GM18511 (cell line): ENCODE data around the gene C12orf57.

Experiments used
- ATAC-seq: cut with Tn5 transposase; IDR thresholded peaks from one replicate; pipeline ENCODE4 v1.9.1; 2021; ENCODE audit warnings: mild to moderate bottlenecking, moderate library complexity; ENCODE audit not compliant: unreplicated experiment

Gene C12orf57

DNA sequence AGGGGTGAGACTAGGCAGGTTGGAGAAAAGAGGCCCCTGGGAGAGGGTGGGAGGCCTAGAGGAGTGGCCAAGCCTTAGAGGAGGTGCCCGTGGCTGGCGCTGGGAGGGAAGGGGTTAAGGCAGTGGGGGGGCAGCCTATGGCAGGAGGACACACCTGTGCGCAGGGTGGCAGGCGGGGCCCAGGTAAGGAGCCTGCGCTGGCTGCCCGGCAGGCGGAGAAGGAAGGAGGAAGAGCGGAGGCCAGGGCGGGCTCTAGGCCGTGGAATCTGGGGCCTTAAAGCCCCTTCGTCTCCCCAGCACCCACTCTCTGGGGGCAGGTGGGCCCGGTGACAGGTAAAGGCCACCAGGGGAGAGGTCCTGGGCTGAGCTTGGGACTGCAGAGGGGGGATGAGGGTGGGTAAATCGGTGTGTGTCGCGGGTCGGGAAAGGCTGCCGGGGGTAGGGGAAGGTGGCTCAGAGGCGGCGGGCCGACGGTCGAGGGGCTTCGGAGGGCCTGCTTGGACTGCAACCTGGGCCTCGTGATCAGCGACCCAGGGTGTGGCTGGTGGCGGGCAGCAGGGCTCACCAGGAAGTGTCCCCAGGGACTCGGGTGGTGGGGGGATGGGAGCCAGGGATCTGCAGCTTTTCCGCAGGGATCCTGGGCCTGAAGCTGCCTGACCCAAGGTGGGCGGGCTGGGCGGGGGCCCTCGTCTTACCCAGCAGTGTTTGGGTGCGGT lies 19.4 kb downstream of the C12orf57 start:
- ATAC-seq = no peak

DNA sequence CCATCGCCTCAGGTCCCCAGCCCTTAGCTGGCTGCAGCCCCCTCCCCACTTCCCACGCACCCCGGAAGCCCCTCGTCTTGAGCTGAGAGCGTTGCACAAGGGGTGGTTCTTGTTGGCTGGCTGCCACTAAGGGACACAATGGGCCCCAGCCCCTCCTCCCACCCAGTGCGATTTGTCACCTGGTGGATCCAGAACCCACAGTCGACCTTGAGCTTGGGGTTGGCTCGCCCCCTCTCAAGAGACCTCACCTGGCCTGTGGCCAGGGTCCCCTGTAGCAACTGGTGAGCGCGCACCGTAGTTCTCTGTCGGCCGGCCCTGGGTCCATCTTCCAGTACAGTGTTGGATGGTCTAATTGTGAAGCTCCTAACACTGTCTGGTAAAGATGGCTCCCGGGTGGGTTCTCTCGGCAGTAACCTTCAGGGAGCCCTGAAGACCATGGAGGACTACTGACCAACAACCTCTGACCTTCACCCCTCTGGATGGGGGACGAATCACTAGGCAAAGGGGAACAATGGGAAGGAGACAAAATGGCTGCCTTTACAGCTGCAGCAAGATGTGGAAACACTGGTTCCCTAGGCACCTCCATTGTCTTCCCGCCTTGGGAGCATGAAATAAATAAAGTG lies 20.1 kb downstream of the C12orf57 start:
- no peak for ATAC-seq

DNA sequence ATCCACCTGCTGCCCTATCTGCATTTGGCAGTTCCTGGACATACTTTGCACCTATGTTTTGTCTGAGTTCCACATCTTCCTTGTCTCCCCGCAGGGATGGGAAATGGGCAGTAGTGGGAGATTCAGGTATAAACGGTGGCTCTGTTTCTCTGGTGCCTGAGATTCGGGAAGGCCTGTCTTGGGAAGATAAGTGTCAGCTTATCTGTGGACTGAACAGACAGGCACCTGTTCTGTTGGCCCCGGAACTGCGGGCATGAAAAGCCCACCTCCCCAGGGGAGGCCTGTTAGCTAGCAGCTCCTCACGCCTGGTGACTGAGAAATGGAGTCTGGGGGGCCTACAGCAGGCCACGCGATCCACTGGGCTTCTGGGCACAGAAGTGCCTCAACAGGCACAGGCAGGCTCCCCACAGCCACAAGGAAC lies 20.8 kb downstream of the C12orf57 start:
- no peak for ATAC-seq

DNA sequence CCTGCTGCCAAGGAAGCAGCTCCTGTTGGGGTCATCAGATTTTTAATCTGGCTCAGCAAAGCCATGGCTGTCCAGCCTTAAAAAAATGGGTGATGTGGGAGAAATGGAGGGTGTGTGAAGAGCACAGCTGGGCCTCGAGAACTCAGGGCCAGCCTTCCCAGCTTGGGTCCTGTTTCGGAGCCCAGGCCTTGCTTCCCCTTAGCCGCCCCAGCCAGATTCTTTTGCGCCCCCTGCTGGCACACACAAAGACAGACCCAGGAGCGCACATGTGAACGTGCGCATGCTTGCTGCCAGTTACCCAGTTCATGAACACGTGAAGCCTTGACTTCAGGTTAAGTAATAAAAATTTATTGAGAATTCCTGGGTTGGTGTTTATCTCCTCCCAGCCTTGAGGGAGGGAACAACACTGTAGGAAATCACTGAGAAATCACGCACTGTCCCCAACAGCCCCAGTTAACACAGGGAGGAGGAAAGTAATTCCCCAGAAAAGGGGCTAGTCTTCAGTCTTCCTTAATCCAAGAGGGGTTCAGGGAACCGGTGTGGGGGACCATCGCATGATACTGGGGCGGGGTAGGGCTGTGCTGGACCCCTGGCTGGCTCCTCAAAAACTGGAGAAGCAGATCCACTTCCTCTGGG lies 21.3 kb downstream of the C12orf57 start:
- ATAC-seq = peak; percentile 41

DNA sequence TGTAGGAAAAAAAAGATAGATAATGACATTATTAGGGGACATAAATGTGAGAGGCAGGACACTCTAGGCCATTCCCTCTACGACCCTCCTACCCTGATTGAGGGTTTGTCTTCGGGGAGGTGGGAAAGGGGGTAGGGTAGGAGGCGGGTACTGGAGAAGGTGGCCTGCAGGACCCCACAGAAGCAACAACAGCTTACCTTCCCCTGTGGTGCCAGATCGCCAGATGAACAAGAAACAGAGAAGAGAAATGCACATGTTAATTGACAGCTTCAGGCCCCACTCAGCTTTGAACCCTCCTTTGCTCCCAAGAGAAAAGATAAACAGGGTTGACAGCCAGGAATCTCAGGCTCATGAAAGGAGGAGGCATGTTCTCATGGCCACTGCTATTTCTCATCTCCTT lies 21.9 kb downstream of the C12orf57 start:
- no peak for ATAC-seq

DNA sequence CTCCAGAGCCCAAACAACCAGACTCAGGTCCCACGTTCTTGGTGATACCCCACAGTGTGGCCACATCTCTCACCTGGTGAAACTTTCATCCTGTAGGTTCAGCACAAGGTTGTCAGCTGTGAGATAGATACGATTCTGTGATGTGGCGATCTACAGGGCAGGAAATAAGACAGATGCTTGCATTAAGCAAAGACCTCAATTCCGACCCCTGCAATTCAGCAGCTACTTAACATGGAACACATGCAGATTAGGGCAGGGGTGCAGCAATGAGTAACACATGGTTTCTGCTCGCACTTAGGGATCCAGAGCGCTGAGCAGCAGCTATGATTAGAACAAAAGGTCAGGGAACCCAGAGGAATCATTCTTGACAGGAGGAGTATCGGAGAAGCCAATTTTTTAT lies 22.5 kb downstream of the C12orf57 start:
- no peak for ATAC-seq

DNA sequence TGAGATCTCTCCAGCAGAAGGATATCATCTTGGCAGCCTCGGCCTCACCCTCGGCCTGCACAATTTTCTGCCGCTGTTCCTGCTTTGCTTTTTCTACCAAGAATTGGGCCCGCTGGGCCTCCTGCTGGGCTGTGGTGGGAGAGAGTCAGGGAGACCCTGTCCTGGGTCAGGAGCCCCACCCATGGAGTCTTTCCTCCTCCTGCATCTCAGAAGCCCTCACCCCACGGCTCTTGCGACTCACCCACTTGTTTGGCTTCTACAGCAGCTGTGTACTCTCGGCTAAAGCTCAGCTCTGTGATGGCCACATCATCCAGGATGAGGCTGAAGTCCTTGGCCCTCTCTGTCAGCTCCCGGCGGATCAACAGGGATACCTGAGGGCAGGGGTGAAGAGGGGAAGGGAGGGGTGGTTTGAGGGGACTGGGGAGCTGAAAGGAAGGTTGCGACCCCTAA lies 23.9 kb downstream of the C12orf57 start:
- no peak for ATAC-seq

DNA sequence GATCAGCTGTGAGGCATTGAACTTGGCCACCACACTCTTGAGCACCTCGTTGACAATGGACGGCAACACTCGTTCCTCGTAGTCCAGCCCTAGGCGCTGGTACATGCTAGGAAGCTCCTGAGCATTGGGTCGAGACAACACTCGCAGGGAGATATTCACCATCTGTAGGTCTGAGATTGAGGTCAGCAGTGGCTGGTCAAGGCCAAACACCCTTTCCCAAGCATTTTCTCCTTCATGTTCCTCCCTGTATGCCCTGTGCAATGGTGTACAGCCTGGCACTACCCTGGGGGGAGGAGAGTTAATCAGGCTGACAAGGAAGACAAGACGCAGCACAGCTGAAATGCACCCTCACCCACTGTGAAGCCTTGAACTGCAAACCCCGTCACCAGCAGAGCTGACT lies 24.6 kb downstream of the C12orf57 start:
- ATAC-seq = no peak

DNA sequence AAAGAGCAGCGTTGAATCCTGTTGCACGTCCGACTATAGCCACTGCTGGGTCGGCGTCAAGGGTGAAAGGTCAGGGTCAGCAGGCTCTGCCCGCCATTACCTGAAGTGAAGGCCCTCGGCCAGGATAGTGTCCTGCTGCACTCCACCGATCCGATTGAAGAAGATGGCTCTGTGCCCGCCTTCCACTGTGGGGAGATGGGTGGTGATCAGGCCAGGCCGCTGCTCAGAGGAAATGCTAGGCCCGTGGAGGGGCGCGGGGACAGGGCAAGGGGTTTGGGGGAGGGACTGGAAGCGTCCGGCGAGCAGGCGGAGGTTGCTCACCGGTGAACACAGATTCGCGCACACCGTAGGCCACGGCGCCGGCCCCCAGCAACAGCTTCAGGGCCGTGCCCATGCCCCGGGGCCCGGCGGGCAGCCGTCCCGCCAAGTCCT lies 26.3 kb downstream of the C12orf57 start:
- peak; percentile 38 for ATAC-seq

DNA sequence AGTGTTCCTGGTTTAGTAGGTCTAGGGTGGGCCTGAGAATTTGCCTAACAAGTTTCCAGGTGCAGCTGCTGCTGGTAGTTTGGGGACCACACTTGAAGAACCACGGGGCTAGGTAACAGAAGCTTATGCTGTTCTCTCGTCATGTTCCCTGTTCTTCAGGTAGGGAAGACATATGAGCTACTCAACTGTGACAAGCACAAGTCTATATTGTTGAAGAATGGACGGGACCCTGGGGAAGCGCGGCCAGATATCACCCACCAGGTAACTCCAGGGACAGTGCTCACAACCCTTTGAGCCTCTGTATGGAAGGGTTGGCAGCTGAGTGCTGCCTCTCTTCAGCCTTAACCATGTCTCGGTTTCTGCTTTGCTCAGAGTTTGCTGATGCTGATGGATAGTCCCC lies 30.4 kb downstream of the C12orf57 start:
- no peak for ATAC-seq

DNA sequence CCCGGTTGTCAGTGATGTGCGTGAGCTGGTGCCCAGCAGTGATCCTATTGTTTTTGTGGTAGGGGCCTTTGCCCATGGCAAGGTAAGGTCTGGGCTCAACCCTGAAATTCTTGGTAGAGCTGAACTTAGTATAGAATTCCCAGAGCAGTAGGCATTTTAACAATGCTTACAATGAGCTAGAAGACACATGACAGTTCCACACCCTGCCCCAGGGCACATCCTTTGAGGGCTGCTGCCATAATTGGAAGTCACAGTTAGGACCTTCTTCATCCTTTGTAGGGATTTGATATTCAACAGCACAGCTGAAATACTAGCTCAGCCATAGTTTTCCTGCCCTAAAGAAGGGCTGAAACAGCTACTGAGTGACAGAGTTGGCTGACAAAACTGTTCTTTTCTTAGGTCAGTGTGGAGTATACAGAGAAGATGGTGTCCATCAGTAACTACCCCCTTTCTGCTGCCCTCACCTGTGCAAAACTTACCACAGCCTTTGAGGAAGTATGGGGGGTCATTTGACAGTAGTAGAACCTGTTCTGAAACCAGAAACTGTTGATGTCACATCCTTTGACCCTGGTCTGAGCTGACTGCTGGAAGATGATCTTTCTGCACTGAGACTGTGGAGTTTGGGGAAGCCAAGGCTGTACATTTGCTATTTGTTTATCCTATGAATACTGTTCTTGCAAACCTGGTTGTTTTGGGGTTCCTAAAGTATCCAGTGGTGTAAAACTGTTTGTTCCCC lies 31.6 kb downstream of the C12orf57 start:
- ATAC-seq = no peak

DNA sequence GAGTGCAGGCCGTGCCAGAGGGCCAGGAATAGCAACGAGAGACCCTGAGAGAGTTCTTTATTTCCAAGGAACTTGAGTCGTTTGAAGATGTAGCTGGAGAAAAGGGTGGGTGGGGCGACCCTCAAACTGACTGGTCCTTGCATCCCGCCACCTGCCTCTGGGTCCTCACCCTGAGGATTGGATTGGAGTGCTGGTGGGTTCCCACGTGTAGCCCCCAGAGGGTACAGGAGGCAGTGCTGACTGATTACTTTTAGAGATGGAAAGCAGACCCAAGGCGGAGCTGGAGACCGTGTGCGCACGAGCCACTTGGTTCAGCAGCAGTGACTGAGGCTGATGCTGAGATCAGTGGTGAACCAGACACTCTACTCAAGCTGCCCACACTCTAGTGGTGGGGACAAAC lies 33.8 kb downstream of the C12orf57 start:
- no peak for ATAC-seq

DNA sequence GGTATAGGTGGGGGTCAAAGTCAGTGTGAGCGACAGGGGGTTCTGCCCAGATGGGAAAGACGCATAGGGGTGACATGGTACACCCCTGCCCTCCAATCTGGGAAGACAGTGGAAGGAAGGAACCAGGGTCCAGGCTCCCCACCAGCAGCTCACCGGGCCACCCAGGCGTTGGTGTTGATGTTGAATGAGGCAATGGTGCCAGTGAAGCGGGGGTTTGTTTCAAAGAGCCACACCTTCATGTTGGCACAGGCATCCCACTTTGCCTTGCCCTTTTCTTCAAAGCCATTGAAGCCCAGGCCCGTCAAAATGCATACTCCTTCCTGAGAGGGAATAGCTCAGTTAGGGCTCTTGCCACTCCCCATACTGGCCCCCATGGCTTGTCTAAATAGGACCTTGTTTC lies 34.4 kb downstream of the C12orf57 start:
- no peak for ATAC-seq

DNA sequence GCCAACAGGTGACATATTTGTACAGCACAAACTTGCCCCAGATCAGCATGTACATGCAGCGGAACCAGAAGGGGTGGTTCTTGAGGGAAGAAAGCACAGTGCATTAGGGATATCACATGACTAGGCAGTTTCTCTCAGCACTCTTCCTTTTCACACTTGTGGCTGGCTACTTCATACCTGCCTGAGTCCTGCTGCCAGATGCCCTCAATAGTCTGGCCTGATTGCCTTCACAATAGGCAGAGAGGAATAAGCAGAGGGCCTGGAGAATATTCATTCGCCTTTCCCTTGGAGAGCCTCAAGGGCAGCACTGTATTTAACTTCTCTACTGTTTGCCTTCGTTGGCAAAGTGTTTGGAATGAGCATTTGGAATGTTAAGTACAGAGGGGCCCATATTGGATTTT lies 34.8 kb downstream of the C12orf57 start:
- ATAC-seq = no peak

DNA sequence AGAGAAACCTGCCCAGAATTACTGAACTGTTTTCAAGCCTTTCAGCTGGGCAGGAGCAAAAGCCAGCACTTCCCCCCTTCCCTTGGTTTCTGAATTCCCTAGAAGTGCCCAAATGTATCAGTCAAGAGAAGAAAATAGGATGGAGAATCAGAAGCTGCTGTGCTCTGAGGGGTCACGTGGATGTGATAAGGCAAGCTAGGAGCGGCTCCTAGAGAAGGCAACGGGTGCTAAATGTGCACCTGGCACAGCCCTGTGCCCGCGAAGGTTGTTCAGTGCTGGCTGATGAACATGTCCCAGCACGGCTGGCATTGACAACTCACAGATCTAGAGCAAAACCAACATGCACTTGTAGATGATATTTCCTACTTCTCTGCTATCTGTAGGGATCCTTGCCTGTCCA lies 35.2 kb downstream of the C12orf57 start:
- no peak for ATAC-seq

DNA sequence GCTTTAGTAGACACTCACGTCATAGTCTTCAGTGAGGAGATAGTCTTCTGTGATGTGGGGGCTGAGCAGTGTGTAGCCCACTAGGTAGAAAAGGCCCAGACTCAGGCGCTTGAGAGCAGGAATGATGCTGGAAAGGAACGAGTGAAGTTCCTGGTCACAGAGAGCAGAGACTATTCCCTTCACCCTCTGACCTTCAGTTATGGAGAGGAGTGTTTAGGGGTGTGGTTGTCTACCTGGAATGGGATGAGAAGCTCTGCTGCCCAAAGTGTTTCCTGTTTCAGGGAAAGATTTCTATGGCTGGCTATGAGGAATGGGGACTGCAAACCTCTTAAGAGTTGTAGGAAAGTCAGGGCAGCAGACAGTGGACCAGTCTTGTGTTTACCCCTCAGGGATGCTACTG lies 35.6 kb downstream of the C12orf57 start:
- ATAC-seq = no peak

DNA sequence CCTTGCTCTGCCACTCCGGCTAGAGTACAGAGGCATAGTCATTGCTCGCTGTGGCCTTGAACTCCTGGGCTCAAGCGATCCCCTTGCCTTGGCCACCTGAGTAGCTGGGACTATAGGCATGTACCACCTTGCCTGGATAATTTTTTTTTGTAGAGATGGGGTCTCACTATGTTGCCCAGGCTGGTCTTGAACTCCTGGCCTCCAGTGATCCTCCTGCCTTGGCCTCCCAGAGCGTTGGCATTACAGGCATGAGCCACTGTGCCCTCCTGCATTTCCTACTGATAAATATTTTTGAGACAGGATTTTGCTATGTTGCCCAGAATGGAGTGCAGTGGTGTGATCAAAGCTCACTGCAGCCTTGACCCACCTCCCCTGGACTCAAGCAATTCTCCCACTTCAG lies 36.3 kb downstream of the C12orf57 start:
- ATAC-seq = no peak

DNA sequence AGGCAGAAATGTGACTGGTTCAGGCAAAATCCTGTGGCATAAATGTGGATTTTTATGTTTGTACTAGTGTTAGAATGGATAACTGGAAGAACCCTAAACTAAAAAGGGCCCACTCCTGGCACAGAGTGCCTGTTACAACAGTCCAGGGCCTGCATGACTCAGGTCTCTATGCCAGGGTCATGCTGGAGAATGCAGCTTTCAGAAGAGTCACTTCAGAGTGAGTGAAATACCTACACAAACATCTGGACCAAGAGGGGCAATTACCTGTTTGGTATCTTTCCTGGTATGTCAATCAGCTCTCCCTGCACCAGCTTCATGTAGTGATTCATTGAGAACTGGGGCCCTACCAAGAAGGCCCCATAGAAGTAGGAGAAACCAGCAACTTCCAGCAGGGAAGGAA lies 36.9 kb downstream of the C12orf57 start:
- no peak for ATAC-seq

DNA sequence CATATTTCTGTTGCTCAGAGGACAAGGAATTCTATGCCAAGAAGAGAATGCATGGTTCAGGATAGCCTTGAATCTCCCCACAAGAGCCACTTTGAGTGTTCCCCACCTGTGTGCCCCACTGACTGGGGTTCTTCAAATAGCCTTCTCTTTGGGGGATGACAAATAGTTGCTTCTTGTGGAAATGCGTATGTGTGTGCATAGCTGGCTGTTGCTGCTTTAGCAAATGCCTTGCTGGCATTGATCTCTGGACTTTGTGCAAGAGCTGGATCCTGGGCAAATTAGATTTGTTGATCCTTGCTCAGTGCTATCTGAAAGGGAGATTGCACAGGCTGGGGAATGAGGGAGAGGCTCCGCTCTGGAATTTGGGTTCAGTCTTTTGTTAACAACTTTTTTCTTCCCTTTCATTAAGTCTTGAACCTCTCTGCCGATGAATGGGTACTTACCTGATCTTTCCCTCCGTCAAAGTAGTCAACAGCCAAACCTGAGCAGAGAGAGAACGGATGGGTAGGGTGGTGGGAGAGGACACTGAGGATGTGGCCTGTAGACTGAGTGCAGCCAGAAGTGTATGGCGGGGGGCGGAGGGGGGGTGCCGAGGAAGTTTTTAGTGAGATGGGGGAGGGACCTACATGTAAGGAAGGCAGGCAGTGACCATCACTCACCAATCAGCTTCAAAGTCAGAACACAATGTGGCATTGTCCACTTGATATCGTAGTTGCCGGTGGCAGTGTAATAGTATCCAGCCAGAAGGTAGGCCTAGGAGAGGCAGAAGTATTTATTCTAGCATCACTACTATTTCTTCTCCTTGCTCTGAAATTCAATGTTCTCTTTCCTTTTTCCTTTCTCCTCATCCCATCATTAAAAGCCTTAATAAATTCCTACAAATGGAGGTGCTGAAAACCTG lies 37.6 kb downstream of the C12orf57 start:
- ATAC-seq = no peak

DNA sequence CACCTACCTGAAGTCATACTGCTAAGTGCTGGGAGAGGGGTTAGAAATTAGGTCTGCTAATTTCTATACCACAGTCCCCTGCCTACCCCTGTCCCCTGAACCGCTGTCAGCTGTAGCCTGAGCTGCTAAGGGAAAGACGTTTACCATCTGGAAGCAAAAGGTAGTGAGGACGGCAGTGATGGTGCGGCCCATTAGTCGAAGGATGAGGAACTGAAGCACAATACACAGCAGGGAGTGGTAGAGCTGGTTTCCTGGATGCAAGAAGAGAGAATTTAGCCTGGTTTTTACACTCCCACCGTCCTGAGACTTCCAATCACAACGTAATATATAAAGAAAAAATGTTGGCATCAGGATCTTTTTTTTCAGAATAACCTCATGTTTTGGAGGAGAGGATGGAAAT lies 38.7 kb downstream of the C12orf57 start:
- no peak for ATAC-seq
